ENCODE measurements around the gene FOXB2. TPM values are rescaled to one million over a fixed set of nuclear protein-coding genes. Genes with fewer than 3 reads are reported as not detected.
"Not testable (repeated sequence)": the region's sequence is repeated elsewhere in the genome, so short reads cannot be mapped to it uniquely, and the experiment has no call there.

Gene FOXB2
- total RNA-seq, 1 donor from 2014 or later, result not detected

DNA sequence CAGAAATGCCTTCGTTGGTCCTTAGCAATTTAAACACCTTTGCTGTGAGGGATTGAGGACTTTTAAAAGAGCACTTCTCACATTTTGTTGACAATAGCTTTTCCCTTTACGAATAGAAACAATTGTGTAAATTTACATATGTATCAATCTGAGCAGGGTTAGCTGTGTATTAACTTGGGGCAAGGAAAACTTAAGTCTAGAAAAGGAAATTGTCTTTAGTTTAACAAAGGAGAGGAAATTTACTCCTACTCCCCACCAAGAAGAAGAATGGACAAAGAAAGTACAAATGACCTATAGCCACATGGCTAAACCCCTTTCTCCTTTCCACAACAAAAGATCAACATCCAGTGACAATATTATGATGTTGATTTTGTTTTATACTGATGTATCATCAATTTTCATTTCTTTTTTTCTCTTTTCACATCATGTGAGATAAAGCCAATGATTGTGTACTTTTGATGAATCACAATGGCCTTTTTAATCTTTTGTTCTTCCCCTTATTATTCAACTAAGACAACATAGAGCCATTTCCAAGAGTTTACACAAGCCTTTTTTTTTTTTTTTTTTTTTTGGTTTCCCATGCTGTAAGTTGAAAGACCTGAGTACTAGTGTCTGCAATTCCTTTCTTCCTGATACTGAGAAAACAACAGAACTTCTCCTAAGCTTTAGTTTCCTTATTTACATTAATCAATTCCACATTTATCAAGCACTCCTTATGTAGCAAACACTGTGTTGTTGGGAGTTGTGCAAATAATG lies 19.0 kb downstream of the FOXB2 start:
- intact Hi-C loops (cut with DNase I), result no loop called here
- Histone ChIP-seq H3K4me1 (no peaks in the 10 kb centered on the region), H3K27ac (no peak overlapping the region), H3K9me3 (no peaks in the 10 kb centered on the region), H3K4me3 (no peak overlapping the region), H3K36me3 (no peaks in the 10 kb centered on the region), H3K27me3 (no peaks in the 10 kb centered on the region)
- TF ChIP-seq POLR2A (IDR thresholded peaks at IDR 0.05) (no peak), POLR2AphosphoS5 (IDR thresholded peaks at IDR 0.05; ENCODE audit: insufficient read depth in 1 of 2, low read depth in 1 of 2) (no peak)
- TF ChIP-seq, protein P1, sequence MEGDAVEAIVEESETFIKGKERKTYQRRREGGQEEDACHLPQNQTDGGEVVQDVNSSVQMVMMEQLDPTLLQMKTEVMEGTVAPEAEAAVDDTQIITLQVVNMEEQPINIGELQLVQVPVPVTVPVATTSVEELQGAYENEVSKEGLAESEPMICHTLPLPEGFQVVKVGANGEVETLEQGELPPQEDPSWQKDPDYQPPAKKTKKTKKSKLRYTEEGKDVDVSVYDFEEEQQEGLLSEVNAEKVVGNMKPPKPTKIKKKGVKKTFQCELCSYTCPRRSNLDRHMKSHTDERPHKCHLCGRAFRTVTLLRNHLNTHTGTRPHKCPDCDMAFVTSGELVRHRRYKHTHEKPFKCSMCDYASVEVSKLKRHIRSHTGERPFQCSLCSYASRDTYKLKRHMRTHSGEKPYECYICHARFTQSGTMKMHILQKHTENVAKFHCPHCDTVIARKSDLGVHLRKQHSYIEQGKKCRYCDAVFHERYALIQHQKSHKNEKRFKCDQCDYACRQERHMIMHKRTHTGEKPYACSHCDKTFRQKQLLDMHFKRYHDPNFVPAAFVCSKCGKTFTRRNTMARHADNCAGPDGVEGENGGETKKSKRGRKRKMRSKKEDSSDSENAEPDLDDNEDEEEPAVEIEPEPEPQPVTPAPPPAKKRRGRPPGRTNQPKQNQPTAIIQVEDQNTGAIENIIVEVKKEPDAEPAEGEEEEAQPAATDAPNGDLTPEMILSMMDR (IDR thresholded peaks at IDR 0.05), result no peak
- no peak for DNase-seq (ENCODE audit: extremely low spot score in 2 of 2)

DNA sequence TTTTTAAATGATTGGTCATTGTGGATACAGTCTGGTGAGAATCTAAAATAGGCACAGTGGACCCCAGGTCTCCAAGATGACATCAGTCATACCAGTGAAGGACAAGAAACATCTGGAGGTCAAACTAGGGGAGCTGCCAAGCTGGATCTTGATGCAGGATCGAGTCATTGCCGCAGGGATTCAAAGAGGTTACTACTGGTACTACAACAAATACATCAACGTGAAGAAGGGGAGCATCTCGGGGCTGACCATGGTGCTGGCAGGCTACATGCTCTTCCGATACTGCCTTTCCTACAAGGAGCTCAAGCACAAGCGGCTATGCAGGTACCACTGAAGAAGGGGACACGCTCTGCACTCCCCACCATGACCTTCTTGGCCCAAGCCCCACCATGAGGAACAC lies 20.9 kb downstream of the FOXB2 start:
- Histone ChIP-seq H3K4me1 (no peaks in the 10 kb centered on the region), H3K36me3 (no peaks in the 10 kb centered on the region), H3K4me3 (no peak overlapping the region), H3K27ac (no peak overlapping the region), H3K27me3 (no peaks in the 10 kb centered on the region), H3K9me3 (no peaks in the 10 kb centered on the region)
- intact Hi-C loops (cut with DNase I), result no loop called here
- TF ChIP-seq POLR2A (IDR thresholded peaks at IDR 0.05) (no peak), POLR2AphosphoS5 (IDR thresholded peaks at IDR 0.05; ENCODE audit: insufficient read depth in 1 of 2, low read depth in 1 of 2) (no peak)
- TF ChIP-seq, protein P1 (IDR thresholded peaks at IDR 0.05), result no peak
- DNase-seq (ENCODE audit: extremely low spot score in 2 of 2), result no peak

DNA sequence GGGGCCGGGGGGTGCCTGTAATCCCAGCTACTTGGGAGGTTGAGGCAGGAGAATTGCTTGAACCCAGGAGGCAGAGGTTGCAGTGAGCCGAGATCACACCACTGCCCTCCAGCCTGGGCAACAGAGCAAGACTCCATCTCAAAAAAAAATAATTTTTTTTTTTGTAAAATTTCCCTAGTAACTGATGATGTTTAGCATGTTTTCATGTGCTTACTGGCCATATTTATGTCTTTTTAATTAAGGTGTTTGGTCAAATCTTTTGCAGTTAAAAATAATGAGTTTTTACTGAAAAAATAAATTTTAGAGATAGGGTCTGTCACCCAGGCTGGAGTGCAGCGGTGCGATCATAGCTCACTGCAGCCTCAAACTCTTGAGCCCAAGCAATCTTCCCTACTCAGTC lies 24.3 kb downstream of the FOXB2 start:
- intact Hi-C loops (cut with DNase I); H3K4me3 ChIP-seq; H3K4me1 ChIP-seq; H3K36me3 ChIP-seq; H3K27ac ChIP-seq; DNase-seq (ENCODE audit: extremely low spot score in 2 of 2); H3K27me3 ChIP-seq; H3K9me3 ChIP-seq: not testable (repeated sequence)

DNA sequence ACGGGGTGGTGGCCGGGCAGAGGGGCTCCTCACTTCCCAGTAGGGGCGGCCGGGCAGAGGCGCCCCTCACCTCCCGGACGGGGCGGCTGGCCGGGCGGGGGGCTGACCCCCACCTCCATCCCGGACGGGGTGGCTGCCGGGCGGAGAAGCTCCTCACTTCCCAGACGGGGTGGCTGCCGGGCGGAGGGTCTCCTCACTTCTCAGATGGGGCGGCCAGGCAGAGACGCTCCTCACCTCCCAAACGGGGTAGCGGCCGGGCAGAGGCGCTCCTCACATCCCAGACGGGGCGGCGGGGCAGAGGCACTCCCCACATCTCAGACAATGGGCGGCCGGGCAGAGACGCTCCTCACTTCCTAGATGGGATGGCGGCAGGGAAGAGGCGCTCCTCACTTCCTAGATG lies 41.2 kb downstream of the FOXB2 start:
- H3K4me1 ChIP-seq; intact Hi-C loops (cut with DNase I); DNase-seq (ENCODE audit: extremely low spot score in 2 of 2); H3K4me3 ChIP-seq; H3K36me3 ChIP-seq; H3K9me3 ChIP-seq; H3K27ac ChIP-seq; H3K27me3 ChIP-seq: not testable (repeated sequence)

DNA sequence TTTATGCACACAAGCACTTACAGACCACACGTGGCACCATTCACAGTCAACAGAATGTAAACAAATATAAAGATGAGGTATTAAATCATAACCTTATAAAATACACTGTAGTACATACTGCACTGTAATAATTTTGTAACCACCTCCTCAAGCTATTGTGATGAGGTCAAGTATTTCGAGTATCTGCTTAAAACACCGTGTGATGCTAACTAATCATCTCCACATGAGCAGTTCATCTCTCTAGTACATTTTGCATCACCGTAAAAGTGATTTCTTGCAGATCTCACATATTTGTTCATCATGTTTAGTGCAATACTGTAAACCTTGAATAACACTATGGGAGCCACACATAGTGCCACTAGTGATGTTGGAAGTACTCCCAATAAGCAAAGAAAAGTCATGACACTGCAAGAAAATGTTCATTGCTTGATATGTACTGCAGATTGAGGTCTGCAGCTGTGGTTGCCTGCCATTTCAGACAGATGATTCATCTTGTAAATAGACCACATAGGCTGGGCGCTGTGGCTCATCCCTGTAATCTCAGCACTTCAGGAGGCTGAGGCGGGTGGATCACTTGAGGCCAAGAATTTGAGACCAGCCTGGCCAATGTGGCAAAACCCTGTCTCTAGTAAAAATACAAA lies 44.3 kb downstream of the FOXB2 start:
- intact Hi-C loops (cut with DNase I), result no loop called here
- Histone ChIP-seq H3K9me3 (no peaks in the 10 kb centered on the region), H3K36me3 (no peaks in the 10 kb centered on the region), H3K4me3 (no peak overlapping the region), H3K4me1 (no peaks in the 10 kb centered on the region), H3K27ac (no peak overlapping the region), H3K27me3 (no peaks in the 10 kb centered on the region)
- DNase-seq (ENCODE audit: extremely low spot score in 2 of 2), result no peak
- TF ChIP-seq POLR2AphosphoS5 (IDR thresholded peaks at IDR 0.05; ENCODE audit: insufficient read depth in 1 of 2, low read depth in 1 of 2), result no peak
- no peak for TF ChIP-seq POLR2A (IDR thresholded peaks at IDR 0.05)
- TF ChIP-seq, protein P1 (IDR thresholded peaks at IDR 0.05), result no peak

DNA sequence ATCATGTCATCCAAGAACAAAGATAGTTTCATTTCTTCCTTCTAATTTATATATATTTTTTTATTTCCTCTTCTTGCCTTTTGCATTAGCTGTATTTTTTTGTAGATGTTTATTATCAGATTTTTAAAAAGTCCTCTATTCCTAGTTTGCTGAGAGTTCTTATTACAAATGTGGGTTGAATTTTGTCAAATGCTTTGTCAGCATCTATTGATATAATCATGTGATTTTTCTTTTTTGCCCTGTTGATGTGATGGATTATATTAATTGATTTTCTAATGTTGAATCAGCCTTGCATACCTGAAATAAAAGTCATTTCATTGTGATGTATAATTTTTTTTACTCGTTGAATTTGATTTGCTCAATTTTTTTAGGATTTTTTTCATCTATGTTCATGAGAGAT lies 46.9 kb downstream of the FOXB2 start:
- Histone ChIP-seq H3K4me3 (no peak overlapping the region), H3K4me1 (no peaks in the 10 kb centered on the region), H3K36me3 (no peaks in the 10 kb centered on the region), H3K27ac (no peak overlapping the region), H3K27me3 (no peaks in the 10 kb centered on the region), H3K9me3 (no peaks in the 10 kb centered on the region)
- no peak for TF ChIP-seq POLR2A (IDR thresholded peaks at IDR 0.05)
- TF ChIP-seq, protein P1 (IDR thresholded peaks at IDR 0.05), result no peak
- no peak for TF ChIP-seq POLR2AphosphoS5 (IDR thresholded peaks at IDR 0.05; ENCODE audit: insufficient read depth in 1 of 2, low read depth in 1 of 2)
- intact Hi-C loops (cut with DNase I), result no loop called here
- DNase-seq (ENCODE audit: extremely low spot score in 2 of 2), result no peak

Measured in vagina (tissue), 2 donors.